Activated naive CD4-positive, alpha-beta T cell treated with anti-CD3 and anti-CD28 coated beads, Interleukin-2, amount 50 U/mL, for 72 hours (primary cell): ENCODE measurements around the gene SAP30L. TPM values are rescaled to one million over a fixed set of nuclear protein-coding genes. Genes with fewer than 3 reads are reported as not detected.

Source experiments
- ATAC-seq, 2 donors: fragments of 150-1000 bp; cut with Tn5 transposase; 2 replicates each; pipeline ENCODE4 v1.10.0; 2021; ENCODE audit warnings: mild to moderate bottlenecking in 2 of 2, moderate library complexity in 2 of 2
- DNase-seq, 2 donors: peaks; one replicate each; pipeline ENCODE4 v3.0.0; 2021 to 2022; ENCODE audit warnings: low spot score in 2 of 2
- H3K27ac Mint-ChIP-seq, 2 donors: one replicate each; pipeline ENCODE4 v1.8.0; 2022; ENCODE audit warnings: mild to moderate bottlenecking in 2 of 2, mixed read lengths in 2 of 2
- H3K36me3 Mint-ChIP-seq, 2 donors: one replicate each; pipeline ENCODE4 v1.8.0; 2022; ENCODE audit warnings: mixed read lengths in 2 of 2
- H3K9me3 Mint-ChIP-seq, 2 donors: one replicate each; pipeline ENCODE4 v1.8.0; 2022; ENCODE audit warnings: mixed read lengths in 2 of 2
- total RNA-seq, 2 donors: library from RNA; stranded (reverse); gene quantifications; one replicate each; pipeline ENCODE4 v1.2.3, GENCODE V29; 2022

Gene SAP30L
- total RNA-seq, 2 donors from 2014 or later: 25.5 to 31.0 TPM

- ATAC-seq: peak in 1 of 2 donors; percentile 19
- peak; percentile 44 to 68 for DNase-seq
- peaks cover 20 to 29% of the 10 kb centered on the region in 2 donors for H3K36me3 Mint-ChIP-seq
- peak overlapping the region; percentile 74 to 94 for H3K27ac Mint-ChIP-seq
- no peaks in the 10 kb centered on the region for H3K9me3 Mint-ChIP-seq
Observed at GRCh38 chr5:154446195-154447088, 645 bp downstream of the SAP30L start.

GRCh38 chr5:154447089-154447725, 1.4 kb downstream of the SAP30L start:
- DNase-seq: no peak
- peaks cover 14 to 21% of the 10 kb centered on the region in 2 donors for H3K36me3 Mint-ChIP-seq
- no peaks in the 10 kb centered on the region for H3K9me3 Mint-ChIP-seq
- peak overlapping the region; percentile 15 to 74 for H3K27ac Mint-ChIP-seq
- no peak for ATAC-seq

- ATAC-seq (no peak), DNase-seq (no peak)
- peaks cover 12% of the 10 kb centered on the region in 2 donors for H3K36me3 Mint-ChIP-seq
- no peaks in the 10 kb centered on the region for H3K9me3 Mint-ChIP-seq
- no peak overlapping the region for H3K27ac Mint-ChIP-seq
Observed at GRCh38 chr5:154449786-154450185, 4.0 kb downstream of the SAP30L start.

- H3K9me3 Mint-ChIP-seq: no peaks in the 10 kb centered on the region
- no peak for DNase-seq
- no peak for ATAC-seq
- H3K27ac Mint-ChIP-seq: no peak overlapping the region
- peaks cover 0 to 6% of the 10 kb centered on the region in 2 donors for H3K36me3 Mint-ChIP-seq
Observed at GRCh38 chr5:154451957-154452356, 6.2 kb downstream of the SAP30L start.

- Mint-ChIP-seq H3K27ac (no peak overlapping the region), H3K36me3 (peaks cover 0 to 14% of the 10 kb centered on the region in 2 donors), H3K9me3 (no peaks in the 10 kb centered on the region)
- DNase-seq (no peak), ATAC-seq (no peak)
Observed at GRCh38 chr5:154455585-154455984, 9.8 kb downstream of the SAP30L start.

GRCh38 chr5:154456540-154456939, 10.7 kb downstream of the SAP30L start:
- ATAC-seq: no peak
- Mint-ChIP-seq H3K36me3 (peaks cover 0 to 14% of the 10 kb centered on the region in 2 donors), H3K9me3 (no peaks in the 10 kb centered on the region)

GRCh38 chr5:154459015-154459414, 13.2 kb downstream of the SAP30L start:
- no peak for DNase-seq
- Mint-ChIP-seq H3K27ac (no peak overlapping the region), H3K9me3 (no peaks in the 10 kb centered on the region), H3K36me3 (peaks cover 0 to 14% of the 10 kb centered on the region in 2 donors)
- no peak for ATAC-seq

More at GRCh38 chr5:154456540-154456939, 10.7 kb downstream of the SAP30L start:
- no peak overlapping the region for H3K27ac Mint-ChIP-seq
- DNase-seq: no peak

GRCh38 chr5:154460172-154460571, 14.4 kb downstream of the SAP30L start:
- Mint-ChIP-seq H3K9me3 (no peaks in the 10 kb centered on the region), H3K36me3 (peaks cover 0 to 14% of the 10 kb centered on the region in 2 donors), H3K27ac (no peak overlapping the region)
- DNase-seq (no peak), ATAC-seq (no peak)

- no peaks in the 10 kb centered on the region for H3K9me3 Mint-ChIP-seq
- no peak overlapping the region for H3K27ac Mint-ChIP-seq
- H3K36me3 Mint-ChIP-seq: peaks cover 0 to 12% of the 10 kb centered on the region in 2 donors
- no peak for DNase-seq
- ATAC-seq: no peak
Observed at GRCh38 chr5:154461531-154461930, 15.7 kb downstream of the SAP30L start.

GRCh38 chr5:154464438-154464837, 18.6 kb downstream of the SAP30L start:
- DNase-seq (no peak), ATAC-seq (no peak)
- Mint-ChIP-seq H3K27ac (no peak overlapping the region), H3K36me3 (no peaks in the 10 kb centered on the region), H3K9me3 (no peaks in the 10 kb centered on the region)

- Mint-ChIP-seq H3K36me3 (no peaks in the 10 kb centered on the region), H3K9me3 (no peaks in the 10 kb centered on the region), H3K27ac (no peak overlapping the region)
- ATAC-seq (no peak), DNase-seq (no peak)
Observed at GRCh38 chr5:154465169-154465568, 19.4 kb downstream of the SAP30L start.

GRCh38 chr5:154466147-154466546, 20.4 kb downstream of the SAP30L start:
- H3K27ac Mint-ChIP-seq: no peak overlapping the region

GRCh38 chr5:154466671-154467070, 20.9 kb downstream of the SAP30L start:
- Mint-ChIP-seq H3K27ac (no peak overlapping the region), H3K36me3 (no peaks in the 10 kb centered on the region), H3K9me3 (no peaks in the 10 kb centered on the region)
- DNase-seq (no peak), ATAC-seq (no peak)

More at GRCh38 chr5:154466147-154466546, 20.4 kb downstream of the SAP30L start:
- Mint-ChIP-seq H3K36me3 (no peaks in the 10 kb centered on the region), H3K9me3 (no peaks in the 10 kb centered on the region)
- no peak for DNase-seq
- ATAC-seq: no peak

- H3K27ac Mint-ChIP-seq: peak overlapping the region in 1 of 2 donors; percentile 78
- ATAC-seq: peak; percentile 96
- peak; percentile 66 to 85 for DNase-seq
- no peaks in the 10 kb centered on the region for H3K36me3 Mint-ChIP-seq
- no peaks in the 10 kb centered on the region for H3K9me3 Mint-ChIP-seq
Observed at GRCh38 chr5:154467655-154468354, 22.0 kb downstream of the SAP30L start.

GRCh38 chr5:154470137-154470536, 24.3 kb downstream of the SAP30L start:
- Mint-ChIP-seq H3K9me3 (no peaks in the 10 kb centered on the region), H3K27ac (no peak overlapping the region), H3K36me3 (peaks cover 0 to 8% of the 10 kb centered on the region in 2 donors)
- DNase-seq (no peak), ATAC-seq (no peak)

GRCh38 chr5:154470947-154471870, 25.4 kb downstream of the SAP30L start:
- Mint-ChIP-seq H3K27ac (no peak overlapping the region), H3K36me3 (peaks cover 0 to 8% of the 10 kb centered on the region in 2 donors), H3K9me3 (no peaks in the 10 kb centered on the region)
- ATAC-seq (no peak), DNase-seq (no peak)
